Measurements from ENCODE around the gene ARHGEF7. TPM values are rescaled to one million over a fixed set of nuclear protein-coding genes. Genes with fewer than 3 reads are reported as not detected.

Gene ARHGEF7
- total RNA-seq, 1 experiment from 2014 or later: 47.3 TPM

GRCh38 chr13:111326621-111326965 is 211.5 kb downstream of the ARHGEF7 start (continued):
- no peak for TF ChIP-seq E2F1 (CRISPR knock-in tag; IDR thresholded peaks at IDR 0.05)

DNA sequence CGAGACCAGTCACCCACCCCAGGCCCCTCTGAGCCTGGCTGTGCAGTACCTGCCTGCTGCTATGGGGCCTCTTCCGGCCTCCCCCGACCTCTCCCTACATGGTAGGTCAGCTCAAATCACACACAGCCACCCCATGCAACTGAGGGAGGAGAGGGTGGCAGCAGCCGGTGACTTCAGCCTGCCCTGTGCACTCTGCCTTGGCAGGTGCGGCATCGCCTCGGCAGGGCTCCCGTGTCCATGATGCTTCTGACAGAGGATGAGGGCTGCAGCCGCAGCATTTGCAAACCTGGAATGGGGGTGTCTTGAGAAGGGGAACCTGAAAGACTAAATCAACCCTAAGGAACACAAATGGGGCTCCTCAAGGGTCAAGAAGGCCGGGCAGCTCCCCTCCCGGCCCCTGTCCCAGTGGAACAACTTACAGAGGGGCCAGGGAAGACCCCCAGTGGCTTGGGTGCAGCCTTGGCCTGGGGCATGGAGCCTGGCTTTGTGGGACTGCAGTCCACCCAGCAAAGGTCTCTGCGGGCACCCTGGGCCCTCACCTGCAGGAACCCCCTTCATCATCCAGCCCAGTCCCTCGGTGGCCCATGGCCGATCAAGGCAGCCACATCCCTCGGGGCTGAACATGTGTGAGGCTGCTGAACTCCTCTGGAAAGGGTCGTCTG is 212.0 kb downstream of the ARHGEF7 start:
- DNase-seq (ENCODE audit: low spot score): no peak
- TF ChIP-seq, protein P1, sequence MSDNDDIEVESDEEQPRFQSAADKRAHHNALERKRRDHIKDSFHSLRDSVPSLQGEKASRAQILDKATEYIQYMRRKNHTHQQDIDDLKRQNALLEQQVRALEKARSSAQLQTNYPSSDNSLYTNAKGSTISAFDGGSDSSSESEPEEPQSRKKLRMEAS (CRISPR knock-in tag; IDR thresholded peaks at IDR 0.05): no peak
- TF ChIP-seq ZMAT4 (CRISPR knock-in tag; IDR thresholded peaks at IDR 0.05): no peak
- no peak for TF ChIP-seq PRDM15 (CRISPR knock-in tag; IDR thresholded peaks at IDR 0.05)
- no peak for TF ChIP-seq KAT7 (CRISPR knock-in tag; IDR thresholded peaks at IDR 0.05; ENCODE audit: borderline replicate concordance)
- no peak for TF ChIP-seq NR1H2 (CRISPR knock-in tag; IDR thresholded peaks at IDR 0.05)
- TF ChIP-seq NR2C2 (CRISPR knock-in tag; IDR thresholded peaks at IDR 0.05): no peak
- ChIA-PET CTCF (interaction anchor here (1.3 kb wide), 1 partner anchor 18 kb away, joined by 4 read pairs; no protein-coding TSS in a partner anchor), POLR2A (no interaction called here)
- no peaks in the 10 kb centered on the region for H3K4me1 Mint-ChIP-seq
- H3K36me3 Mint-ChIP-seq: no peaks in the 10 kb centered on the region
- no peak overlapping the region for H3K27ac Mint-ChIP-seq
- no peak overlapping the region for H3K4me3 Mint-ChIP-seq
- H3K9me3 Mint-ChIP-seq: no peaks in the 10 kb centered on the region
- no peaks in the 10 kb centered on the region for H3K27me3 Mint-ChIP-seq (ENCODE audit: low read depth)
- no peak for ATAC-seq

- ChIA-PET POLR2A (no interaction called here), CTCF (interaction anchor here (1.3 kb wide), 1 partner anchor 17 kb away, joined by 4 read pairs; no protein-coding TSS in a partner anchor)
- Mint-ChIP-seq H3K4me3 (no peak overlapping the region), H3K4me1 (no peaks in the 10 kb centered on the region), H3K27ac (no peak overlapping the region), H3K27me3 (ENCODE audit: low read depth) (no peaks in the 10 kb centered on the region), H3K36me3 (no peaks in the 10 kb centered on the region), H3K9me3 (no peaks in the 10 kb centered on the region)
- TF ChIP-seq, protein P2, sequence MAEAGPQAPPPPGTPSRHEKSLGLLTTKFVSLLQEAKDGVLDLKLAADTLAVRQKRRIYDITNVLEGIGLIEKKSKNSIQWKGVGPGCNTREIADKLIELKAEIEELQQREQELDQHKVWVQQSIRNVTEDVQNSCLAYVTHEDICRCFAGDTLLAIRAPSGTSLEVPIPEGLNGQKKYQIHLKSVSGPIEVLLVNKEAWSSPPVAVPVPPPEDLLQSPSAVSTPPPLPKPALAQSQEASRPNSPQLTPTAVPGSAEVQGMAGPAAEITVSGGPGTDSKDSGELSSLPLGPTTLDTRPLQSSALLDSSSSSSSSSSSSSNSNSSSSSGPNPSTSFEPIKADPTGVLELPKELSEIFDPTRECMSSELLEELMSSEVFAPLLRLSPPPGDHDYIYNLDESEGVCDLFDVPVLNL (CRISPR knock-in tag; IDR thresholded peaks at IDR 0.05; ENCODE audit: borderline replicate concordance, low read depth): no peak
- TF ChIP-seq NFYB (CRISPR knock-in tag; conservative IDR thresholded peaks at IDR 0.05; ENCODE audit: low read depth): no peak
- TF ChIP-seq, protein P3, sequence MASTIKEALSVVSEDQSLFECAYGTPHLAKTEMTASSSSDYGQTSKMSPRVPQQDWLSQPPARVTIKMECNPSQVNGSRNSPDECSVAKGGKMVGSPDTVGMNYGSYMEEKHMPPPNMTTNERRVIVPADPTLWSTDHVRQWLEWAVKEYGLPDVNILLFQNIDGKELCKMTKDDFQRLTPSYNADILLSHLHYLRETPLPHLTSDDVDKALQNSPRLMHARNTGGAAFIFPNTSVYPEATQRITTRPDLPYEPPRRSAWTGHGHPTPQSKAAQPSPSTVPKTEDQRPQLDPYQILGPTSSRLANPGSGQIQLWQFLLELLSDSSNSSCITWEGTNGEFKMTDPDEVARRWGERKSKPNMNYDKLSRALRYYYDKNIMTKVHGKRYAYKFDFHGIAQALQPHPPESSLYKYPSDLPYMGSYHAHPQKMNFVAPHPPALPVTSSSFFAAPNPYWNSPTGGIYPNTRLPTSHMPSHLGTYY (CRISPR knock-in tag; IDR thresholded peaks at IDR 0.05): no peak
- TF ChIP-seq RELA (CRISPR knock-in tag; IDR thresholded peaks at IDR 0.05; ENCODE audit: borderline replicate concordance): no peak
- no peak for TF ChIP-seq TEAD4 (CRISPR knock-in tag; IDR thresholded peaks at IDR 0.05)
- no peak for TF ChIP-seq STAT6 (CRISPR knock-in tag; conservative IDR thresholded peaks at IDR 0.05; ENCODE audit: low read depth)
- TF ChIP-seq, protein P4, sequence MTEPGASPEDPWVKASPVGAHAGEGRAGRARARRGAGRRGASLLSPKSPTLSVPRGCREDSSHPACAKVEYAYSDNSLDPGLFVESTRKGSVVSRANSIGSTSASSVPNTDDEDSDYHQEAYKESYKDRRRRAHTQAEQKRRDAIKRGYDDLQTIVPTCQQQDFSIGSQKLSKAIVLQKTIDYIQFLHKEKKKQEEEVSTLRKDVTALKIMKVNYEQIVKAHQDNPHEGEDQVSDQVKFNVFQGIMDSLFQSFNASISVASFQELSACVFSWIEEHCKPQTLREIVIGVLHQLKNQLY (CRISPR knock-in tag; IDR thresholded peaks at IDR 0.05): no peak
- DNase-seq (ENCODE audit: low spot score) (no peak), ATAC-seq (no peak)
Observed at GRCh38 chr13:111327730-111328573, 212.8 kb downstream of the ARHGEF7 start.
